ENCODE data around the gene TRIM3. TPM values are rescaled to one million over a fixed set of nuclear protein-coding genes. Genes with fewer than 3 reads are reported as not detected.

The TRIM3 gene
- total RNA-seq, 1 experiment from 2014 or later = 20.3 TPM

DNA sequence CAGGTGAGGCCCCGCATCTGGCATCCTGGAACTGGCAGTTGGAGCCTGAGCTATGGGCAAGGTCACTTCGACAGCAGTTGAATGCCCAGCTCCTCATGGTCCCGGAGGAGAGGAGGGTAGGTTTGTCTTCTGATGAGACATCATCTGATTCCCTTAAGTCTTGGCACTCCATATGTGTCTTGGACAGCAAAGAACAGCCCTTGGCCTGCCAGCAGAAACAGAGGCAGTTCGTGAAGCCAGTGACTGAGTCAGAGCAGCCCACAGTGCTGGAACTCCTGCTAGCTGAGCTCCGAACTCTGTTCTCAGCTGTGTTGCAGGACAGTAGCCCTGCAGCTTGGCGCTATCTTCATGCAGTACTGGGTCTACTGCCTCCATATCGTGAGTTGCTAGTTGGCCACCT is 24.4 kb upstream of the TRIM3 start:
- BruUV-seq (replicated peaks) = no TSS peak
- intact Hi-C loops (cut with micrococcal nuclease) = no loop called here

DNA sequence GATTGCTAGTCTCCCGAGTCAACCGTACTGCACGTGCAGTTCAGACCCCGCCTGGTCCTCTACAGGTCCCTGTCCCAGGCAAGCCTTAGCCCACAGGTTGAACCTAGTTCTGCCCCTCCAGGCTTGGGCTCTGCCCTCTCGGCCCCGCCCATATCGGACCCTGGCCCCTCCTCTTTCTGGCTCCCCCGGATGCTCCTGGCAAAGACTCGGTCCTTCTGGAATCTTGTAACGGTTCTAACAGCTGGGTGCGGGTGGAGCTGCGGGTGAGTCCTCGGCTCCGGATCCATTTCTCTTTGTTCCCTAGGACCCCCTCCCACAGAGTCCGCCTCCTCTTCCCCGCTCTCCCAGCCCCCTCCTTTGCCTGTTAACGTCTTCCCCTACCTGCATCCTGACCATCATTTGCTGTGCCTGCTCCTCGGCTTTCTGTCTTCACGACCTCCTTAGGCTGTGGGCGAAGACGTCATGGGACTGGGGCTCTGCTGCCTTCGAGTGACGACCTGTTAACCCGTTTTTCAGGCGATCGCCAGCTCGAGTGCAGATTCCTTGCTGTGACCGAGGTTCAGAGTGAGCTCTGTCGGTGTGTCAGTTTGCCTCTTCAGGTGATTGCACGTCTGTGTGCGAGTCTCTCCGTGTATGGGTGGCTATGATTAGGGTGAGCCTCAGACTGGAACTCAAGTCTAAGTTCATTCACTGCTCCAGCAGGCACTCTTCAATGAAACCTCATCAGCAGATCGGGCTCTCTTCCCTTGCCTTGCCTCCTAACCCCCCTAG is 23.5 kb upstream of the TRIM3 start, which contains the start of gene DNHD1:
Gene DNHD1 (plus strand): TSS at position 212 of the 771 bp plus-strand sequence. CDS start 936 bp downstream, outside the sequence.
- no peak within 1 kb of the TSS for H3K4me2 ChIP-seq (ENCODE audit: low read length)
- intact Hi-C loops (cut with micrococcal nuclease) = no loop called here
- no peak within 1 kb of the TSS for H2AFZ ChIP-seq (ENCODE audit: low read length)
- H4K20me1 ChIP-seq (ENCODE audit: low read length) = no peaks in the 10 kb centered on the region
- H3K4me3 ChIP-seq (ENCODE audit: low read length) = no peak within 1 kb of the TSS
- H3K9ac ChIP-seq (ENCODE audit: low read length) = no peak within 1 kb of the TSS
- TF ChIP-seq EZH2phosphoT487 (IDR thresholded peaks at IDR 0.05; ENCODE audit: borderline replicate concordance, low read length) (no peak), EZH2 (IDR thresholded peaks at IDR 0.05; ENCODE audit: low read length, unreplicated experiment) (no peak)
- TF ChIP-seq, protein P1, sequence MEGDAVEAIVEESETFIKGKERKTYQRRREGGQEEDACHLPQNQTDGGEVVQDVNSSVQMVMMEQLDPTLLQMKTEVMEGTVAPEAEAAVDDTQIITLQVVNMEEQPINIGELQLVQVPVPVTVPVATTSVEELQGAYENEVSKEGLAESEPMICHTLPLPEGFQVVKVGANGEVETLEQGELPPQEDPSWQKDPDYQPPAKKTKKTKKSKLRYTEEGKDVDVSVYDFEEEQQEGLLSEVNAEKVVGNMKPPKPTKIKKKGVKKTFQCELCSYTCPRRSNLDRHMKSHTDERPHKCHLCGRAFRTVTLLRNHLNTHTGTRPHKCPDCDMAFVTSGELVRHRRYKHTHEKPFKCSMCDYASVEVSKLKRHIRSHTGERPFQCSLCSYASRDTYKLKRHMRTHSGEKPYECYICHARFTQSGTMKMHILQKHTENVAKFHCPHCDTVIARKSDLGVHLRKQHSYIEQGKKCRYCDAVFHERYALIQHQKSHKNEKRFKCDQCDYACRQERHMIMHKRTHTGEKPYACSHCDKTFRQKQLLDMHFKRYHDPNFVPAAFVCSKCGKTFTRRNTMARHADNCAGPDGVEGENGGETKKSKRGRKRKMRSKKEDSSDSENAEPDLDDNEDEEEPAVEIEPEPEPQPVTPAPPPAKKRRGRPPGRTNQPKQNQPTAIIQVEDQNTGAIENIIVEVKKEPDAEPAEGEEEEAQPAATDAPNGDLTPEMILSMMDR (conservative IDR thresholded peaks at IDR 0.05; ENCODE audit: low read depth, low read length) = no peak
- ChIA-PET POLR2A (ENCODE audit: unreplicated experiment) (no interaction called here), CTCF (no interaction called here)
- no peak for DNase-seq
- H3K79me2 ChIP-seq (ENCODE audit: low read length) = no peaks in the 10 kb centered on the region
- H3K27ac ChIP-seq (ENCODE audit: low read length) = no peak within 1 kb of the TSS
- no peaks in the 10 kb centered on the region for H3K4me1 ChIP-seq (ENCODE audit: insufficient read depth, low read length)
- H3K27me3 ChIP-seq (ENCODE audit: low read length) = no peaks in the 10 kb centered on the region
- H3K9me2 ChIP-seq (replicated peaks; ENCODE audit: low read length) = no peaks in the 10 kb centered on the region
- no peaks in the 10 kb centered on the region for H3K9me3 ChIP-seq (ENCODE audit: low read length)
- no peaks in the 10 kb centered on the region for H3F3A ChIP-seq (ENCODE audit: low read length, unreplicated experiment)
- no TSS peak for BruUV-seq (replicated peaks)
- ATAC-seq = no peak
- no peaks in the 10 kb centered on the region for H3K36me3 ChIP-seq (ENCODE audit: low read depth, low read length)

More for the DNA sequence above, 24.4 kb upstream of the TRIM3 start:
- TF ChIP-seq EZH2phosphoT487 (IDR thresholded peaks at IDR 0.05; ENCODE audit: borderline replicate concordance, low read length) = no peak
- TF ChIP-seq, protein P1 (conservative IDR thresholded peaks at IDR 0.05; ENCODE audit: low read depth, low read length) = no peak
- TF ChIP-seq EZH2 (IDR thresholded peaks at IDR 0.05; ENCODE audit: low read length, unreplicated experiment) = no peak
- CTCF ChIA-PET = no interaction called here
- H3K4me3 ChIP-seq (ENCODE audit: low read length) = no peak overlapping the region
- H3K9ac ChIP-seq (ENCODE audit: low read length) = no peak overlapping the region
- H3K9me2 ChIP-seq (replicated peaks; ENCODE audit: low read length) = no peaks in the 10 kb centered on the region
- no peak; the same call in 1 of the 2 replicates for ATAC-seq
- no peaks in the 10 kb centered on the region for H3K9me3 ChIP-seq (ENCODE audit: low read length)
- H2AFZ ChIP-seq (ENCODE audit: low read length) = no peak overlapping the region
- H3K27me3 ChIP-seq (ENCODE audit: low read length) = no peaks in the 10 kb centered on the region
- POLR2A ChIA-PET (ENCODE audit: unreplicated experiment) = no interaction called here
- H3K36me3 ChIP-seq (ENCODE audit: low read depth, low read length) = no peaks in the 10 kb centered on the region
- H3K4me1 ChIP-seq (ENCODE audit: insufficient read depth, low read length) = no peaks in the 10 kb centered on the region
- no peaks in the 10 kb centered on the region for H3F3A ChIP-seq (ENCODE audit: low read length, unreplicated experiment)
- no peaks in the 10 kb centered on the region for H3K79me2 ChIP-seq (ENCODE audit: low read length)
- H3K4me2 ChIP-seq (ENCODE audit: low read length) = no peak overlapping the region
- no peak overlapping the region for H3K27ac ChIP-seq (ENCODE audit: low read length)
- H4K20me1 ChIP-seq (ENCODE audit: low read length) = no peaks in the 10 kb centered on the region
- DNase-seq = no peak

DNA sequence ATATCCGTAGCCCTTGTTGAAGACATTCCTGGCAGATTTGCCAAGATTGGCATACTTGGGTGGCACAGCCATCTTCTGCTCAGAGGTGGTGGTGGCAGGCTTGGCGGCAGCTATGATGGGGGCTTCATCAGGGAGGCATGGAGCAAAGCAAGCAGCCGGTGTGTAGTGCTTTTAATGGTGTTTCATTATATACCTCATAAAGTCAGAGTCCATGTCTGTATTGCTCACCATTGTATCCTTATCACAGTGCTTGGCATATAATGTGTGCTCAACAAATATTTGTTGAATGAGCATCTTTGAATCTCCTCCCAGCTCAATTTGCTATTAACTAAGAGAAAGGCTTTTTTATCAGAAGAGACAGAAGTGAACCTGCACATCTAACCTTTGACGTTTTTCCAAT is 15.6 kb upstream of the TRIM3 start:
- ChIA-PET CTCF (interaction anchor here (0.7 kb wide), 1 partner anchor 40 kb away, joined by 3 read pairs; no protein-coding TSS in a partner anchor), POLR2A (ENCODE audit: unreplicated experiment) (no interaction called here)
- H3K9ac ChIP-seq (ENCODE audit: low read length) = no peak overlapping the region
- H3K4me2 ChIP-seq (ENCODE audit: low read length) = no peak overlapping the region
- no peak for DNase-seq
- H3K27me3 ChIP-seq (ENCODE audit: low read length) = no peaks in the 10 kb centered on the region
- H3K36me3 ChIP-seq (ENCODE audit: low read depth, low read length) = peaks cover 16% of the 10 kb centered on the region
- BruUV-seq (replicated peaks) = no TSS peak
- no peak for TF ChIP-seq EZH2 (IDR thresholded peaks at IDR 0.05; ENCODE audit: low read length, unreplicated experiment)
- TF ChIP-seq, protein P1 (conservative IDR thresholded peaks at IDR 0.05; ENCODE audit: low read depth, low read length) = no peak
- TF ChIP-seq EZH2phosphoT487 (IDR thresholded peaks at IDR 0.05; ENCODE audit: borderline replicate concordance, low read length) = no peak
- no peaks in the 10 kb centered on the region for H4K20me1 ChIP-seq (ENCODE audit: low read length)
- H2AFZ ChIP-seq (ENCODE audit: low read length) = no peak overlapping the region
- H3K79me2 ChIP-seq (ENCODE audit: low read length) = peaks cover 6% of the 10 kb centered on the region; the same call in 1 of the 2 replicates
- peak; percentile 91 for ATAC-seq
- no peak overlapping the region for H3K4me3 ChIP-seq (ENCODE audit: low read length)
- no peaks in the 10 kb centered on the region for H3F3A ChIP-seq (ENCODE audit: low read length, unreplicated experiment)
- intact Hi-C loops (cut with micrococcal nuclease) = loop anchor here (2.0 kb wide), 1 partner anchor 13 kb away; no protein-coding TSS in a partner anchor
- H3K9me3 ChIP-seq (ENCODE audit: low read length) = no peaks in the 10 kb centered on the region
- H3K27ac ChIP-seq (ENCODE audit: low read length) = no peak overlapping the region
- no peaks in the 10 kb centered on the region for H3K4me1 ChIP-seq (ENCODE audit: insufficient read depth, low read length)
- H3K9me2 ChIP-seq (replicated peaks; ENCODE audit: low read length) = no peaks in the 10 kb centered on the region

All from PC-3 (cell line).